ENCODE measurements around the gene FAM217A. TPM values are rescaled to one million over a fixed set of nuclear protein-coding genes. Genes with fewer than 3 reads are reported as not detected.

The FAM217A gene
- total RNA-seq, 4 donors from 2014 or later, result not detected

- WGBS, 2 donors (ENCODE audit: low coverage in 1 of 2), result 81 to 95% methylated on average over 4 to 6 of the region's 7 CpGs
- H3K4me3 ChIP-seq, result no peak overlapping the region
- H3K9me3 ChIP-seq, result no peaks in the 10 kb centered on the region
- no peak for ATAC-seq
- H3K27me3 ChIP-seq, result no peaks in the 10 kb centered on the region
- no peaks in the 10 kb centered on the region for H3K4me1 ChIP-seq
- H3K36me3 ChIP-seq, result no peaks in the 10 kb centered on the region
- no peak overlapping the region for H3K27ac ChIP-seq
- TF ChIP-seq CTCF (IDR thresholded peaks at IDR 0.05), result no peak
- no peak for TF ChIP-seq POLR2A (IDR thresholded peaks at IDR 0.05)
- TF ChIP-seq EP300 (IDR thresholded peaks at IDR 0.05), result no peak
- TF ChIP-seq POLR2AphosphoS5 (IDR thresholded peaks at IDR 0.05), result no peak
Observed at GRCh38 chr6:4088704-4089103, 9.8 kb upstream of the FAM217A start.

GRCh38 chr6:4085332-4085700 is 6.4 kb upstream of the FAM217A start:
- TF ChIP-seq CTCF (IDR thresholded peaks at IDR 0.05) (no peak), POLR2AphosphoS5 (IDR thresholded peaks at IDR 0.05) (no peak), EP300 (IDR thresholded peaks at IDR 0.05) (no peak), POLR2A (IDR thresholded peaks at IDR 0.05) (no peak)
- Histone ChIP-seq H3K4me1 (no peaks in the 10 kb centered on the region), H3K27me3 (no peaks in the 10 kb centered on the region), H3K36me3 (no peaks in the 10 kb centered on the region), H3K27ac (no peak overlapping the region), H3K4me3 (no peak overlapping the region), H3K9me3 (no peaks in the 10 kb centered on the region)
- ATAC-seq, result no peak
- WGBS, 2 donors (ENCODE audit: low coverage in 1 of 2), result 88 to 89% methylated on average over 1 of the region's 1 CpG

- Histone ChIP-seq H3K4me3 (no peak overlapping the region), H3K27me3 (no peaks in the 10 kb centered on the region), H3K36me3 (no peaks in the 10 kb centered on the region), H3K4me1 (no peaks in the 10 kb centered on the region), H3K27ac (no peak overlapping the region), H3K9me3 (no peaks in the 10 kb centered on the region)
- ATAC-seq, result no peak
- TF ChIP-seq POLR2A (IDR thresholded peaks at IDR 0.05) (no peak), POLR2AphosphoS5 (IDR thresholded peaks at IDR 0.05) (no peak), CTCF (IDR thresholded peaks at IDR 0.05) (no peak), EP300 (IDR thresholded peaks at IDR 0.05) (no peak)
- 81 to 86% methylated on average over 6 to 9 of the region's 9 CpGs for WGBS, 2 donors (ENCODE audit: low coverage in 1 of 2)
Observed at GRCh38 chr6:4084444-4085331, 5.8 kb upstream of the FAM217A start.

GRCh38 chr6:4074478-4075235 is 4.3 kb downstream of the FAM217A start:
- no peak for ATAC-seq
- Histone ChIP-seq H3K9me3 (no peaks in the 10 kb centered on the region), H3K27ac (no peak overlapping the region), H3K4me3 (no peak overlapping the region), H3K36me3 (no peaks in the 10 kb centered on the region), H3K27me3 (peaks cover 22% of the 10 kb centered on the region), H3K4me1 (peaks cover 0 to 4% (median 0%) of the 10 kb centered on the region in 3 donors)
- 67 to 82% methylated on average over 3 to 4 of the region's 6 CpGs for WGBS, 2 donors (ENCODE audit: low coverage in 1 of 2)
- TF ChIP-seq POLR2A (IDR thresholded peaks at IDR 0.05) (no peak), POLR2AphosphoS5 (IDR thresholded peaks at IDR 0.05) (no peak), EP300 (IDR thresholded peaks at IDR 0.05) (no peak), CTCF (IDR thresholded peaks at IDR 0.05) (no peak)

Data from gastroesophageal sphincter (tissue), 4 donors.